Liver (tissue), 1 donor: ENCODE measurements around the gene PCID2.

Experiments
- MAX ChIP-seq: IDR thresholded peaks from 2 replicates; pipeline ENCODE4 v1.6.1; 2016; ENCODE audit warnings: antibody characterized with exemption
- YY1 ChIP-seq: IDR thresholded peaks from 2 replicates; pipeline ENCODE4 v1.6.1; 2016; ENCODE audit warnings: antibody characterized with exemption, mild to moderate bottlenecking
- ZBTB33 ChIP-seq: IDR thresholded peaks from 2 replicates; pipeline ENCODE4 v1.6.1; 2016; ENCODE audit warnings: antibody characterized with exemption

GRCh38 chr13:113141601-113141970 lies 66.9 kb downstream of the PCID2 start:
- TF ChIP-seq MAX (no peak), YY1 (no peak), ZBTB33 (no peak)
